DMS114 treated with DMSO at 0.1 percent for 48 hours (cell line): ENCODE data around the gene OR52N5.

Source experiments
- DNase-seq: peaks from one replicate; lab custom pipeline; 2025; ENCODE audit not compliant: unreplicated experiment; lab: John Stamatoyannopoulos, UW

OR52N5 gene

GRCh38 chr11:5726351-5726750, 56.8 kb downstream of the OR52N5 start:
- no peak for DNase-seq
